GM12878 (cell line): ENCODE results near the gene TCHP. TPM values are rescaled to one million over a fixed set of nuclear protein-coding genes. Genes with fewer than 3 reads are reported as not detected.

Source experiments
- ATAC-seq: fragments of 200-7000 bp; cut with Tn5 transposase; 3 replicates; pipeline ENCODE4 v1.9.1; 2020; ENCODE audit warnings: mild to moderate bottlenecking, moderate library complexity
- BruUV-seq: library from RNA; stranded (reverse); fragments of 400-500 nt; replicated peaks from 2 replicates; lab custom pipeline; 2021; lab: Mats Ljungman, UMichigan
- CTCF ChIA-PET: fragments of 300-600 bp; sonication (Branson Sonifier 250); formaldehyde crosslinking; extraction: SDS; loops from one replicate; lab custom pipeline; 2021; ENCODE audit warnings: inconsistent platforms; lab: Yijun Ruan, JAX
- POLR2A ChIA-PET: fragments of 350-600 bp; formaldehyde crosslinking; extraction: SDS; loops from one replicate; lab custom pipeline; 2021; ENCODE audit warnings: inconsistent platforms; lab: Charles Lee
- RAD21 ChIA-PET: fragments of 300-600 bp; sonication (Branson Sonifier 250); formaldehyde crosslinking; loops from one replicate; lab custom pipeline; 2023; ENCODE audit warnings: antibody characterized with exemption; ENCODE audit not compliant: unreplicated experiment; lab: Charles Lee
- SMC1A ChIA-PET: fragments of 300-600 bp; sonication (Branson Sonifier 250); formaldehyde crosslinking; loops from one replicate; lab custom pipeline; 2023; ENCODE audit not compliant: unreplicated experiment, uncharacterized antibody; lab: Charles Lee
- DNase-seq: peaks from one replicate; pipeline ENCODE4 v3.0.0-alpha.2; 2011; ENCODE audit warnings: low read depth, low spot score
- FAIRE-seq: peaks from 3 replicates; lab custom pipeline; 2011; peaks lifted over from hg19 to GRCh38; lab: Jason Lieb, UNC
- H2AFZ ChIP-seq: 2 replicates; pipeline ENCODE4 v1.6.0; 2011; ENCODE audit warnings: low read depth, low read length, control low read depth; ENCODE audit not compliant: control insufficient read depth
- H3K27ac ChIP-seq: 2 replicates; pipeline ENCODE4 v1.5.1; 2011; ENCODE audit warnings: control low read depth; ENCODE audit not compliant: control insufficient read depth, insufficient read depth
- H3K27me3 ChIP-seq, 2 experiments: replicated peaks in 1 of 2; 2 replicates each; pipeline versions ENCODE4 v1.6.0 to v1.6.1; 2011; ENCODE audit warnings: low read length in 1 of 2; ENCODE audit not compliant: control insufficient read depth in 2 of 2, insufficient read depth in 2 of 2
- H3K36me3 ChIP-seq, 2 experiments: 2 replicates each; pipeline ENCODE4 v1.5.1; 2011; ENCODE audit warnings: low read length in 1 of 2; ENCODE audit not compliant: control insufficient read depth in 2 of 2, insufficient read depth in 2 of 2
- H3K4me1 ChIP-seq: 2 replicates; pipeline ENCODE4 v1.6.1; 2011; ENCODE audit warnings: mild to moderate bottlenecking, low read length, moderate library complexity, mixed read lengths; ENCODE audit not compliant: control insufficient read depth, insufficient read depth
- H3K4me2 ChIP-seq: 2 replicates; pipeline ENCODE4 v1.6.0; 2011; ENCODE audit warnings: control low read depth; ENCODE audit not compliant: control insufficient read depth, insufficient read depth
- H3K4me3 ChIP-seq: fragments of 200-600 bp; sonication (generic); 2 replicates; pipeline ENCODE4 v1.5.1; 2016
- H3K79me2 ChIP-seq: 2 replicates; pipeline ENCODE4 v1.6.0; 2011; ENCODE audit warnings: low read length; ENCODE audit not compliant: control insufficient read depth, insufficient read depth
- H3K9ac ChIP-seq: 2 replicates; pipeline ENCODE4 v1.8.0; 2011; ENCODE audit warnings: low read length, control low read depth, mixed read lengths; ENCODE audit not compliant: control insufficient read depth, insufficient read depth
- H3K9me3 ChIP-seq: replicated peaks from 3 replicates; pipeline ENCODE4 v1.5.1; 2011; ENCODE audit warnings: mild to moderate bottlenecking, low read length; ENCODE audit not compliant: control insufficient read depth, insufficient read depth
- H4K20me1 ChIP-seq: 2 replicates; pipeline ENCODE4 v1.6.0; 2011; ENCODE audit not compliant: control insufficient read depth, insufficient read depth
- BACH1 ChIP-seq: fragments of 450-650 bp; IDR thresholded peaks from 2 replicates; pipeline ENCODE4 v1.6.1; 2017; ENCODE audit warnings: mild to moderate bottlenecking, borderline replicate concordance
- BHLHE40 ChIP-seq, 2 experiments: fragments of 450-650 bp in 1 of 2; IDR thresholded peaks; 2 replicates each; pipeline ENCODE4 v1.6.1; 2011 to 2017; ENCODE audit warnings: low read depth in 2 of 2, borderline replicate concordance in 1 of 2, improper control_type of control experiment in 1 of 2, low read length in 1 of 2, mild to moderate bottlenecking in 1 of 2
- CBX5 ChIP-seq: sonication (generic); IDR thresholded peaks from 2 replicates; pipeline ENCODE4 v1.6.1; 2016; ENCODE audit warnings: low read depth, moderate library complexity, mild to moderate bottlenecking, inconsistent platforms
- CEBPB ChIP-seq, 2 experiments: fragments of 150-350 bp in 1 of 2; IDR thresholded peaks; 2 replicates each; pipeline ENCODE4 v1.6.1; 2012 to 2014; ENCODE audit warnings: low read depth in 2 of 2, low read length in 2 of 2, borderline replicate concordance in 1 of 2, inconsistent platforms in 1 of 2
- EGR1 ChIP-seq, 2 experiments: IDR thresholded peaks; 1 replicate in 1 of 2; 2 replicates in 1 of 2; pipeline ENCODE4 v1.6.1; 2011 to 2012; ENCODE audit warnings: low read depth in 2 of 2, low read length in 2 of 2, borderline replicate concordance in 1 of 2, mild to moderate bottlenecking in 1 of 2, moderate library complexity in 1 of 2
- EZH2 ChIP-seq: IDR thresholded peaks from 2 replicates; pipeline ENCODE4 v1.6.1; 2012; ENCODE audit warnings: low read depth, mild to moderate bottlenecking, control low read depth, inconsistent platforms, low read length, borderline replicate concordance; ENCODE audit not compliant: control insufficient read depth
- KDM1A ChIP-seq: fragments of 200-600 bp; sonication (generic); IDR thresholded peaks from 2 replicates; pipeline ENCODE4 v1.6.1; 2016; ENCODE audit warnings: borderline replicate concordance
- KLF5 ChIP-seq: fragments of 450-650 bp; IDR thresholded peaks from 2 replicates; pipeline ENCODE4 v1.6.1; 2014; ENCODE audit warnings: mild to moderate bottlenecking; ENCODE audit not compliant: partially characterized antibody
- MYB ChIP-seq: fragments of 150-350 bp; IDR thresholded peaks from 2 replicates; pipeline ENCODE4 v1.6.1; 2014; ENCODE audit warnings: mild to moderate bottlenecking, low read depth, low read length, borderline replicate concordance
- NFYB ChIP-seq: IDR thresholded peaks from 2 replicates; pipeline ENCODE4 v1.6.1; 2011; ENCODE audit warnings: low read depth, mild to moderate bottlenecking, low read length, improper control_type of control experiment, moderate library complexity; ENCODE audit not compliant: insufficient read depth
- NR2F1 ChIP-seq: fragments of 450-650 bp; conservative IDR thresholded peaks from 2 replicates; pipeline ENCODE4 v1.6.1; 2017; ENCODE audit warnings: mild to moderate bottlenecking
- POLR2AphosphoS2 ChIP-seq: IDR thresholded peaks from 2 replicates; pipeline ENCODE4 v1.6.1; 2011; ENCODE audit warnings: low read depth, mild to moderate bottlenecking, low read length, improper control_type of control experiment, moderate library complexity
- RAD21 ChIP-seq: IDR thresholded peaks from 2 replicates; pipeline ENCODE4 v1.6.1; 2011; ENCODE audit warnings: mild to moderate bottlenecking, low read depth, low read length, moderate library complexity; ENCODE audit not compliant: insufficient read depth
- SUPT20H ChIP-seq: IDR thresholded peaks from 2 replicates; pipeline ENCODE4 v1.6.1; 2011; ENCODE audit warnings: low read depth, mild to moderate bottlenecking, low read length, moderate library complexity, borderline replicate concordance; ENCODE audit not compliant: control insufficient read depth
- YBX1 ChIP-seq: fragments of 450-650 bp; IDR thresholded peaks from 2 replicates; pipeline ENCODE4 v1.6.1; 2016; ENCODE audit warnings: antibody characterized with exemption
- ZBTB40 ChIP-seq: fragments of 450-650 bp; IDR thresholded peaks from 2 replicates; pipeline ENCODE4 v1.6.1; 2016; ENCODE audit warnings: mild to moderate bottlenecking, moderate library complexity, borderline replicate concordance
- in situ Hi-C: fragments of 300-500 bp; cut with MboI; formaldehyde crosslinking; loops from 9 replicates; pipeline ENCODE4 v1.14.3; 2018; ENCODE audit warnings: mixed read lengths
- intact Hi-C: fragments of 100-400 bp; cut with micrococcal nuclease; formaldehyde crosslinking; loops from one replicate; pipeline ENCODE4 v1.14.2; 2022; ENCODE audit not compliant: unreplicated experiment
- polyA plus RNA-seq, 11 experiments: library from polyadenylated mRNA; depleted of rRNA in 4 of 11; unstranded in 6 of 11; stranded (reverse) in 5 of 11; fragments of >200 nt; fragmentation: Nextera tagmentation in 4 of 11; fragmentation: Illumina TruSeq in 1 of 11; extraction: Ambion mirVana in 4 of 11; extraction: Trizol in 1 of 11; gene quantifications; 1 replicate in 1 of 11; 2 replicates in 10 of 11; pipeline versions ENCODE4 v1.2.1 to v1.2.3, GENCODE V29; 2011 to 2016; ENCODE audit warnings: inconsistent platforms in 2 of 11, missing spikeins in 2 of 11, low read depth in 1 of 11
- total RNA-seq, 4 experiments: library from RNA; depleted of rRNA in 3 of 4; stranded (reverse); fragments of >200 nt in 3 of 4; fragmentation: Illumina TruSeq in 1 of 4; extraction: Trizol in 1 of 4; gene quantifications; 2 replicates each; pipeline versions ENCODE4 v1.2.1 to v1.2.3, GENCODE V29; 2013 to 2021

TCHP gene
- total and polyA plus RNA-seq, 10 of the 15 experiments (the other 5 are each of a cell fraction or from before 2014, with no cell fraction given), result 4.8 to 18.6 (median 15.0) TPM

- TF ChIP-seq RAD21 (no peak), KDM1A (no peak)
Observed at GRCh38 chr12:109949089-109949488, 49.0 kb downstream of the TCHP start (continued).

GRCh38 chr12:109950625-109951024, 50.6 kb downstream of the TCHP start:
- ATAC-seq, result no peak
- no peak for DNase-seq
- ChIA-PET SMC1A (interaction anchor here (0.8 kb wide), 1 partner anchor 10 kb away, joined by 3 read pairs; no protein-coding TSS in a partner anchor), POLR2A (no interaction called here), RAD21 (no interaction called here), CTCF (no interaction called here)
- no peaks in the 10 kb centered on the region for H3K9me3 ChIP-seq
- H3K79me2 ChIP-seq, result no peaks in the 10 kb centered on the region
- FAIRE-seq, result no peak
- no peak overlapping the region for H3K4me2 ChIP-seq
- H3K4me1 ChIP-seq, result peaks cover 11% of the 10 kb centered on the region; the same call in 1 of the 2 replicates
- in situ Hi-C loops, result no loop called here
- H3K36me3 ChIP-seq, result peaks cover 26 to 35% of the 10 kb centered on the region in 2 experiments
- intact Hi-C loops, result no loop called here
- no peak overlapping the region for H3K4me3 ChIP-seq
- no peaks in the 10 kb centered on the region for H4K20me1 ChIP-seq
- no peaks in the 10 kb centered on the region for H3K27me3 ChIP-seq
- H3K9ac ChIP-seq, result no peak overlapping the region
- no TSS peak for BruUV-seq
- H2AFZ ChIP-seq, result no peak overlapping the region
- H3K27ac ChIP-seq, result no peak overlapping the region
- TF ChIP-seq BACH1, result no peak
- TF ChIP-seq NR2F1, result no peak
- no peak for TF ChIP-seq POLR2AphosphoS2
- no peak for TF ChIP-seq EZH2
- no peak for TF ChIP-seq SUPT20H
- no peak for TF ChIP-seq ZBTB40
- no peak for TF ChIP-seq YBX1
- TF ChIP-seq MYB, result no peak
- TF ChIP-seq BHLHE40 (IDR thresholded peaks at IDR 0.05; ENCODE audit: borderline replicate concordance in 1 of 2, low read depth in 2 of 2, low read length in 1 of 2), result no peak
- no peak for TF ChIP-seq KLF5
- TF ChIP-seq NFYB, result no peak
- no peak for TF ChIP-seq CBX5
- TF ChIP-seq EGR1 (IDR thresholded peaks at IDR 0.05; ENCODE audit: borderline replicate concordance in 1 of 2, low read depth in 2 of 2, low read length in 2 of 2), result no peak
- TF ChIP-seq CEBPB (IDR thresholded peaks at IDR 0.05; ENCODE audit: borderline replicate concordance in 1 of 2, low read depth in 2 of 2, low read length in 2 of 2), result no peak
